IMR-90 (cell line): ENCODE data around the gene LRFN4. TPM values are rescaled to one million over a fixed set of nuclear protein-coding genes. Genes with fewer than 3 reads are reported as not detected.

Source experiments
- ATAC-seq: fragments of 200-7000 bp; cut with Tn5 transposase; 2 replicates; pipeline ENCODE4 v1.9.1; 2020; ENCODE audit warnings: low read depth, mild to moderate bottlenecking, moderate library complexity
- BruUV-seq: library from RNA; stranded (reverse); fragments of 400-500 nt; replicated peaks from 2 replicates; lab custom pipeline; 2021; lab: Mats Ljungman, UMichigan
- CTCF ChIA-PET: fragments of 300-600 bp; formaldehyde crosslinking; extraction: SDS; loops from one replicate; lab custom pipeline; 2021; ENCODE audit warnings: antibody characterized with exemption; lab: Yijun Ruan, JAX
- POLR2A ChIA-PET: fragments of 300-600 bp; sonication (Branson Sonifier 250); formaldehyde crosslinking; loops from one replicate; lab custom pipeline; 2022; ENCODE audit warnings: antibody characterized with exemption; ENCODE audit not compliant: unreplicated experiment; lab: Charles Lee
- DNase-seq: peaks from one replicate; pipeline ENCODE4 v3.0.0; 2013
- H2AFZ ChIP-seq: replicated peaks from 2 replicates; pipeline ENCODE3; 2013; ENCODE audit warnings: low read length, mild to moderate bottlenecking; ENCODE audit not compliant: poor library complexity
- H2AK5ac ChIP-seq: 2 replicates; pipeline ENCODE4 v1.6.1; 2013; ENCODE audit warnings: low read depth, low read length, inconsistent platforms
- H2AK9ac ChIP-seq: replicated peaks from 2 replicates; pipeline ENCODE3; 2013; ENCODE audit warnings: mild to moderate bottlenecking, low read depth, low read length, moderate library complexity; ENCODE audit not compliant: poor library complexity
- H2BK120ac ChIP-seq: 2 replicates; pipeline ENCODE4 v1.6.1; 2013; ENCODE audit warnings: low read depth, low read length, inconsistent platforms
- H2BK15ac ChIP-seq: 3 replicates; pipeline ENCODE4 v1.6.1; 2013; ENCODE audit warnings: low read depth, low read length, inconsistent platforms
- H2BK20ac ChIP-seq: 2 replicates; pipeline ENCODE4 v1.6.1; 2013; ENCODE audit warnings: low read depth, mild to moderate bottlenecking, inconsistent platforms, low read length, moderate library complexity
- H2BK5ac ChIP-seq: 2 replicates; pipeline ENCODE4 v1.6.1; 2013; ENCODE audit warnings: mild to moderate bottlenecking, low read depth, low read length, inconsistent platforms; ENCODE audit not compliant: poor library complexity, severe bottlenecking
- H3K14ac ChIP-seq: replicated peaks from 2 replicates; pipeline ENCODE4 v1.6.1; 2013; ENCODE audit warnings: low read depth, low read length, inconsistent platforms
- H3K18ac ChIP-seq: 2 replicates; pipeline ENCODE4 v1.6.1; 2013; ENCODE audit warnings: low read depth, low read length, control low read depth
- H3K23ac ChIP-seq: 2 replicates; pipeline ENCODE4 v1.6.1; 2013; ENCODE audit warnings: low read depth, low read length, inconsistent platforms
- H3K27ac ChIP-seq: 2 replicates; pipeline ENCODE4 v1.5.1; 2013; ENCODE audit warnings: mild to moderate bottlenecking, control low read depth, low read length; ENCODE audit not compliant: insufficient read depth
- H3K27me3 ChIP-seq: 2 replicates; pipeline ENCODE4 v1.6.1; 2013; ENCODE audit warnings: low read length; ENCODE audit not compliant: control insufficient read depth, insufficient read depth
- H3K36me3 ChIP-seq: 2 replicates; pipeline ENCODE4 v1.6.1; 2013; ENCODE audit warnings: low read length, mixed read lengths; ENCODE audit not compliant: control insufficient read depth, insufficient read depth
- H3K4ac ChIP-seq: 2 replicates; pipeline ENCODE4 v1.6.1; 2013; ENCODE audit warnings: low read depth, low read length, inconsistent platforms
- H3K4me1 ChIP-seq: 2 replicates; pipeline ENCODE4 v1.6.1; 2013; ENCODE audit warnings: low read length, mixed read lengths; ENCODE audit not compliant: control insufficient read depth, insufficient read depth
- H3K4me2 ChIP-seq: 2 replicates; pipeline ENCODE4 v1.6.1; 2013; ENCODE audit warnings: low read depth, mild to moderate bottlenecking, control low read depth, low read length, moderate library complexity
- H3K4me3 ChIP-seq: 2 replicates; pipeline ENCODE4 v1.5.1; 2013; ENCODE audit warnings: low read depth, mild to moderate bottlenecking, control low read depth, low read length, moderate library complexity; ENCODE audit not compliant: insufficient read depth
- H3K56ac ChIP-seq: 2 replicates; pipeline ENCODE4 v1.6.1; 2013; ENCODE audit warnings: low read length, inconsistent platforms; ENCODE audit not compliant: insufficient read depth; ENCODE audit errors: extremely low read depth
- H3K79me1 ChIP-seq, 2 experiments: 2 replicates each; pipeline ENCODE4 v1.6.1; 2013; ENCODE audit warnings: low read length in 2 of 2, inconsistent platforms in 1 of 2, low read depth in 1 of 2
- H3K9ac ChIP-seq: 2 replicates; pipeline ENCODE4 v1.6.1; 2013; ENCODE audit warnings: low read depth, low read length, control low read depth
- H3K9me1 ChIP-seq: 2 replicates; pipeline ENCODE4 v1.6.1; 2013; ENCODE audit warnings: low read length, inconsistent platforms; ENCODE audit not compliant: insufficient read depth
- H3K9me3 ChIP-seq: 2 replicates; pipeline ENCODE4 v1.6.1; 2013; ENCODE audit warnings: low read length; ENCODE audit not compliant: control insufficient read depth, insufficient read depth
- H4K20me1 ChIP-seq: 2 replicates; pipeline ENCODE4 v1.6.1; 2013; ENCODE audit warnings: low read length, inconsistent platforms; ENCODE audit not compliant: insufficient read depth
- H4K5ac ChIP-seq: 2 replicates; pipeline ENCODE4 v1.6.1; 2013; ENCODE audit warnings: mild to moderate bottlenecking, low read depth, low read length, control low read depth
- H4K8ac ChIP-seq, 2 experiments: 2 replicates each; pipeline ENCODE4 v1.6.1; 2013; ENCODE audit warnings: low read depth in 2 of 2, low read length in 2 of 2, control low read depth in 1 of 2, inconsistent platforms in 1 of 2
- H4K91ac ChIP-seq: 2 replicates; pipeline ENCODE4 v1.6.1; 2013; ENCODE audit warnings: low read depth, low read length, inconsistent platforms; ENCODE audit not compliant: insufficient read depth
- BHLHE40 ChIP-seq: fragments of 150-350 bp; IDR thresholded peaks from 2 replicates; pipeline ENCODE4 v1.6.1; 2016; ENCODE audit warnings: mild to moderate bottlenecking, low read depth, low read length
- CEBPB ChIP-seq: IDR thresholded peaks from 2 replicates; pipeline ENCODE4 v1.6.1; 2012; ENCODE audit warnings: low read depth, low read length, improper control_type of control experiment
- CHD1 ChIP-seq: IDR thresholded peaks from 2 replicates; pipeline ENCODE4 v1.6.1; 2012; ENCODE audit warnings: low read depth, low read length, improper control_type of control experiment
- CTCF ChIP-seq: conservative IDR thresholded peaks from 2 replicates; pipeline ENCODE4 v1.5.1; 2012; ENCODE audit warnings: mild to moderate bottlenecking, low read depth, low read length, improper control_type of control experiment
- FOS ChIP-seq: fragments of 150-350 bp; IDR thresholded peaks from 2 replicates; pipeline ENCODE4 v1.6.1; 2016; ENCODE audit warnings: low read depth, low read length
- MAFK ChIP-seq: IDR thresholded peaks from 2 replicates; pipeline ENCODE4 v1.6.1; 2012; ENCODE audit warnings: low read depth, low read length, improper control_type of control experiment
- MAZ ChIP-seq: IDR thresholded peaks from 2 replicates; pipeline ENCODE4 v1.6.1; 2012; ENCODE audit warnings: low read depth, mild to moderate bottlenecking, low read length, improper control_type of control experiment, moderate library complexity, borderline replicate concordance
- MXI1 ChIP-seq: IDR thresholded peaks from 2 replicates; pipeline ENCODE4 v1.6.1; 2012; ENCODE audit warnings: low read depth, mild to moderate bottlenecking, low read length, moderate library complexity, borderline replicate concordance
- NFE2L2 ChIP-seq: fragments of 150-350 bp; IDR thresholded peaks from 2 replicates; pipeline ENCODE4 v1.6.1; 2016; ENCODE audit warnings: low read depth, mild to moderate bottlenecking, low read length
- RAD21 ChIP-seq: IDR thresholded peaks from 2 replicates; pipeline ENCODE4 v1.6.1; 2012; ENCODE audit warnings: low read length, improper control_type of control experiment
- RFX5 ChIP-seq: IDR thresholded peaks from 2 replicates; pipeline ENCODE4 v1.8.0; 2012; ENCODE audit warnings: low read depth, mild to moderate bottlenecking, low read length, moderate library complexity
- SMC3 ChIP-seq: fragments of 150-350 bp; IDR thresholded peaks from 2 replicates; pipeline ENCODE4 v1.6.1; 2016; ENCODE audit warnings: low read depth, mild to moderate bottlenecking, antibody characterized with exemption, low read length, moderate library complexity
- USF2 ChIP-seq: fragments of 150-350 bp; IDR thresholded peaks from 2 replicates; pipeline ENCODE4 v1.6.1; 2017; ENCODE audit warnings: mild to moderate bottlenecking, antibody characterized with exemption, low read length, low read depth
- WGBS, 2 experiments: methylation state at CpG; one replicate each; pipeline versions ENCODE4 v1.1.5 to v1.1.7; 2013; ENCODE audit warnings: missing lambda C conversion rate in 2 of 2; ENCODE audit not compliant: insufficient read length in 1 of 2; ENCODE audit errors: extremely low coverage in 2 of 2; 5-methylcytosine and 5-hydroxymethylcytosine counted together
- dilution Hi-C: fragments of 300-500 bp; cut with HindIII; formaldehyde crosslinking; loops from one replicate; pipeline ENCODE4 v1.14.3; 2018; ENCODE audit warnings: low sequenced_read_pairs; ENCODE audit not compliant: unreplicated experiment
- in situ Hi-C: fragments of 300-500 bp; cut with MboI; formaldehyde crosslinking; loops from 3 replicates; pipeline ENCODE4 v1.14.3; 2019; ENCODE audit warnings: low sequenced_read_pairs, inconsistent platforms, mixed read lengths
- intact Hi-C: fragments of 100-400 bp; cut with micrococcal nuclease; formaldehyde crosslinking; loops from 2 replicates; pipeline ENCODE4 v1.10.0; 2022
- polyA plus RNA-seq, 3 experiments: library from polyadenylated mRNA; depleted of rRNA; stranded (reverse); fragments of >200 nt; gene quantifications; 2 replicates each; pipeline ENCODE4 v1.2.3, GENCODE V29; 2012; ENCODE audit warnings: low replicate concordance in 1 of 3
- total RNA-seq: library from RNA; depleted of rRNA; stranded (reverse); fragments of >200 nt; gene quantifications from 2 replicates; pipeline ENCODE4 v1.2.3, GENCODE V29; 2012

LRFN4 gene
- total and polyA plus RNA-seq, 2 of the 4 experiments (the other 2 are of a cell fraction) = 6.1 to 18.9 TPM

GRCh38 chr11:66835768-66836405, 21.0 kb upstream of the LRFN4 start (continued):
- no peak for TF ChIP-seq RFX5

GRCh38 chr11:66840317-66841091, 16.4 kb upstream of the LRFN4 start:
- BruUV-seq = no TSS peak
- in situ Hi-C loops = no loop called here
- peaks cover 17% of the 10 kb centered on the region for H3K36me3 ChIP-seq
- TF ChIP-seq CTCF (no peak), USF2 (no peak), BHLHE40 (no peak), SMC3 (no peak), MXI1 (no peak), CHD1 (no peak), MAZ (no peak), MAFK (no peak), NFE2L2 (no peak), CEBPB (no peak), RAD21 (no peak), FOS (no peak)

More at GRCh38 chr11:66840317-66841091, 16.4 kb upstream of the LRFN4 start:
- no peak overlapping the region for H3K56ac ChIP-seq
- H3K14ac ChIP-seq = no peak overlapping the region
- ChIA-PET POLR2A (no interaction called here), CTCF (no interaction called here)
- intact Hi-C loops = loop anchor here (5.0 kb wide), 2 partner anchors 132 to 192 kb away; no protein-coding TSS in a partner anchor
- no peak overlapping the region for H4K5ac ChIP-seq
- 90% methylated on average over 3 of the region's 4 CpGs; no CpG with 5 or more reads in 1 of the 2 experiments for WGBS, 2 experiments
- no peak overlapping the region for H3K27ac ChIP-seq
- no peak overlapping the region for H3K18ac ChIP-seq
- peaks cover 8% of the 10 kb centered on the region for H3K4me1 ChIP-seq
- H2BK120ac ChIP-seq = no peak overlapping the region
- no peak overlapping the region for H2AK9ac ChIP-seq
- H3K9me3 ChIP-seq = no peaks in the 10 kb centered on the region
- H3K4me3 ChIP-seq = no peak overlapping the region
- no peak overlapping the region for H2BK20ac ChIP-seq
- no peak overlapping the region for H3K4me2 ChIP-seq
- no peak overlapping the region for H4K8ac ChIP-seq
- H2BK15ac ChIP-seq = no peak overlapping the region
- peaks cover 38 to 68% of the 10 kb centered on the region in 2 experiments for H3K79me1 ChIP-seq
- H2AK5ac ChIP-seq = no peak overlapping the region
- peaks cover 15% of the 10 kb centered on the region; the same call in 1 of the 2 replicates for H4K20me1 ChIP-seq
- dilution Hi-C loops = no loop called here
- ATAC-seq (no peak), DNase-seq (no peak)
- no peaks in the 10 kb centered on the region for H3K27me3 ChIP-seq
- H2AFZ ChIP-seq = no peak overlapping the region
- H3K23ac ChIP-seq = no peak overlapping the region
- no peak overlapping the region for H4K91ac ChIP-seq
- no peak overlapping the region for H3K9ac ChIP-seq
- no peak overlapping the region for H2BK5ac ChIP-seq
- H3K4ac ChIP-seq = no peak overlapping the region
- H3K9me1 ChIP-seq = no peaks in the 10 kb centered on the region; the same call in 1 of the 2 replicates
